HEK293T (cell line): ENCODE measurements around the gene APBA1.
"Not testable (repeated sequence)": the region's sequence is repeated elsewhere in the genome, so short reads cannot be mapped to it uniquely, and the experiment has no call there.

ENCODE experiments used
- ARNT ChIP-seq: fragments of 450-650 bp; IDR thresholded peaks from 2 replicates; pipeline ENCODE4 v1.6.1; 2017; ENCODE audit warnings: mild to moderate bottlenecking
- FOXM1 ChIP-seq: fragments of 450-650 bp; IDR thresholded peaks from 2 replicates; pipeline ENCODE4 v1.6.1; 2017; ENCODE audit warnings: mild to moderate bottlenecking, borderline replicate concordance
- HDGF ChIP-seq: fragments of 450-650 bp; IDR thresholded peaks from 2 replicates; pipeline ENCODE4 v1.6.1; 2017; ENCODE audit warnings: antibody characterized with exemption, borderline replicate concordance
- NFRKB ChIP-seq: fragments of 450-650 bp; IDR thresholded peaks from 2 replicates; pipeline ENCODE4 v1.6.1; 2016; ENCODE audit warnings: mild to moderate bottlenecking, moderate library complexity
- SP1 ChIP-seq: fragments of 450-650 bp; IDR thresholded peaks from 2 replicates; pipeline ENCODE4 v1.6.1; 2017
- SUZ12 ChIP-seq: fragments of 450-650 bp; IDR thresholded peaks from 2 replicates; pipeline ENCODE4 v1.6.1; 2016; ENCODE audit warnings: mild to moderate bottlenecking
- TARDBP ChIP-seq: fragments of 450-650 bp; IDR thresholded peaks from 2 replicates; pipeline ENCODE4 v1.6.1; 2016

DNA sequence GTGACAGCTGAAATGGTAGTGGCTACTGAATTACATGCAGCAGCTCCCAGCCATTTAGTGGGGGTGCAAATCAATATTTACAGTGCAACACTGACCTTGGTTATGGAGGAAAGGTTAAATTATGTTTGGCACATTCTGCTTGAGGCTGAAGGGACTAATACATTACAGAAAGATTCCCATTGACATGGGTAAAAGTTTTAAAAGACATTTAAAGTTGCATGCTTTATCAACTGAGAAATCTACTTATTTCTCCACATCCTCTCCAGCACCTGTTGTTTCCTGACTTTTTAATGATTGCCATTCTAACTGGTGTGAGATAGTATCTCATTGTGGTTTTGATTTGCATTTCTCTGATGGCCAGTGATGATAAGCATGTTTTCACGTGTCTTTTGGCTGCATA lies 75.3 kb downstream of the APBA1 start:
- TF ChIP-seq SUZ12, TARDBP, SP1, FOXM1, HDGF, ARNT, NFRKB: not testable (repeated sequence)
